Panc1 (cell line): ENCODE results near the gene CFAP299. TPM values are rescaled to one million over a fixed set of nuclear protein-coding genes. Genes with fewer than 3 reads are reported as not detected.
"Not testable (repeated sequence)": the region's sequence is repeated elsewhere in the genome, so short reads cannot be mapped to it uniquely, and the experiment has no call there.

ENCODE experiments used
- ATAC-seq: fragments of 200-7000 bp; cut with Tn5 transposase; 2 replicates; pipeline ENCODE4 v1.9.1; 2020; ENCODE audit warnings: mild to moderate bottlenecking, moderate library complexity
- BruUV-seq: library from RNA; stranded (reverse); fragments of 400-500 nt; replicated peaks from 2 replicates; lab custom pipeline; 2021; lab: Mats Ljungman, UMichigan
- CTCF ChIA-PET: fragments of 300-600 bp; sonication (Branson Sonifier 250); formaldehyde crosslinking; loops from one replicate; lab custom pipeline; 2022; ENCODE audit warnings: antibody characterized with exemption; lab: Charles Lee
- POLR2A ChIA-PET: fragments of 300-600 bp; sonication (Branson Sonifier 250); formaldehyde crosslinking; loops from one replicate; lab custom pipeline; 2022; ENCODE audit warnings: antibody characterized with exemption; lab: Charles Lee
- DNase-seq: peaks from one replicate; pipeline ENCODE4 v3.0.0-alpha.2; 2010; ENCODE audit warnings: low read depth, low spot score
- H3K27ac ChIP-seq: 2 replicates; pipeline ENCODE4 v1.5.1; 2011; ENCODE audit warnings: mild to moderate bottlenecking, low read length, inconsistent platforms
- H3K27me3 ChIP-seq: fragments of 200-500 bp; sonication (Bioruptor generic); 2 replicates; pipeline ENCODE4 v1.6.0; 2014; ENCODE audit warnings: low read length, inconsistent platforms; ENCODE audit not compliant: control insufficient read depth, insufficient read depth
- H3K36me3 ChIP-seq: fragments of 200-500 bp; sonication (Bioruptor generic); 2 replicates; pipeline ENCODE4 v1.5.1; 2014; ENCODE audit warnings: inconsistent platforms, mild to moderate bottlenecking, low read length, moderate library complexity; ENCODE audit not compliant: control insufficient read depth, insufficient read depth
- H3K4me1 ChIP-seq: 2 replicates; pipeline ENCODE4 v1.5.1; 2011; ENCODE audit warnings: inconsistent platforms, mild to moderate bottlenecking, low read length, moderate library complexity; ENCODE audit not compliant: control insufficient read depth, insufficient read depth
- H3K4me3 ChIP-seq, 2 experiments: 2 replicates each; pipeline ENCODE4 v1.5.1; 2011 to 2012; ENCODE audit warnings: low read depth in 2 of 2, low read length in 2 of 2, mild to moderate bottlenecking in 2 of 2, inconsistent platforms in 1 of 2, moderate library complexity in 1 of 2
- H3K9me3 ChIP-seq: fragments of 200-500 bp; sonication (Bioruptor generic); 2 replicates; pipeline ENCODE4 v1.5.1; 2014; ENCODE audit warnings: low read depth, mild to moderate bottlenecking, inconsistent platforms, low read length, moderate library complexity; ENCODE audit not compliant: control insufficient read depth, insufficient read depth
- CTCF ChIP-seq: fragments of 450-650 bp; IDR thresholded peaks from 2 replicates; pipeline ENCODE4 v1.5.1; 2017; ENCODE audit warnings: mild to moderate bottlenecking
- POLR2AphosphoS5 ChIP-seq: IDR thresholded peaks from 2 replicates; pipeline ENCODE4 v1.6.1; 2012; ENCODE audit warnings: mild to moderate bottlenecking, low read depth, low read length, moderate library complexity
- REST ChIP-seq, 2 experiments: IDR thresholded peaks; 2 replicates each; pipeline ENCODE4 v1.6.1; 2011 to 2012; ENCODE audit warnings: low read depth in 2 of 2, control low read depth in 1 of 2, low read length in 1 of 2, mild to moderate bottlenecking in 1 of 2, moderate library complexity in 1 of 2; ENCODE audit not compliant: insufficient read depth in 1 of 2
- SIN3A ChIP-seq: IDR thresholded peaks from 2 replicates; pipeline ENCODE4 v1.6.1; 2012; ENCODE audit warnings: low read depth, mild to moderate bottlenecking, low read length, moderate library complexity, borderline replicate concordance; ENCODE audit not compliant: insufficient read depth
- TCF7L2 ChIP-seq: IDR thresholded peaks from 2 replicates; pipeline ENCODE4 v1.6.1; 2011; ENCODE audit warnings: mild to moderate bottlenecking, low read depth, low read length, inconsistent platforms
- in situ Hi-C: cut with HindIII; loops from 2 replicates; pipeline ENCODE4 v1.10.0; 2016; ENCODE audit warnings: low sequenced_read_pairs, low pct_unique_long_range_greater_than_20kb
- intact Hi-C: fragments of 100-400 bp; cut with micrococcal nuclease; formaldehyde crosslinking; loops from one replicate; pipeline ENCODE4 v1.10.0; 2022; ENCODE audit not compliant: unreplicated experiment
- total RNA-seq: library from RNA; stranded (reverse); gene quantifications from one replicate; pipeline ENCODE4 v1.2.1, GENCODE V29; 2021; ENCODE audit not compliant: unreplicated experiment

CFAP299 gene
- total RNA-seq, 1 experiment from 2014 or later: not detected

- H3K27ac ChIP-seq: no peak overlapping the region
- no peaks in the 10 kb centered on the region; the same call in 1 of the 2 replicates for H3K4me1 ChIP-seq
- POLR2A ChIA-PET: no interaction called here
- intact Hi-C loops: no loop called here
- no peak overlapping the region for H3K4me3 ChIP-seq
- no peaks in the 10 kb centered on the region for H3K9me3 ChIP-seq
- in situ Hi-C loops: no loop called here
- no peaks in the 10 kb centered on the region for H3K36me3 ChIP-seq
- DNase-seq (no peak), ATAC-seq (no peak)
- H3K27me3 ChIP-seq: no peaks in the 10 kb centered on the region
- CTCF ChIA-PET: no interaction called here
- no TSS peak for BruUV-seq
- TF ChIP-seq TCF7L2 (no peak), CTCF (no peak), REST (IDR thresholded peaks at IDR 0.05; ENCODE audit: insufficient read depth in 1 of 2, low read depth in 2 of 2, low read length in 1 of 2) (no peak), SIN3A (no peak), POLR2AphosphoS5 (no peak)
Measured at GRCh38 chr4:80312124-80312523, 23.4 kb upstream of the CFAP299 start.

GRCh38 chr4:80313627-80314026, 21.9 kb upstream of the CFAP299 start:
- Histone ChIP-seq H3K4me1 (no peaks in the 10 kb centered on the region), H3K4me3 (no peak overlapping the region), H3K36me3 (no peaks in the 10 kb centered on the region), H3K27ac (no peak overlapping the region), H3K27me3 (no peaks in the 10 kb centered on the region), H3K9me3 (no peaks in the 10 kb centered on the region)
- intact Hi-C loops (no loop called here), in situ Hi-C loops (no loop called here)
- POLR2A ChIA-PET: no interaction called here
- ATAC-seq (no peak), DNase-seq (no peak)
- CTCF ChIA-PET: no interaction called here
- BruUV-seq: no TSS peak
- TF ChIP-seq CTCF (no peak), TCF7L2 (no peak), POLR2AphosphoS5 (no peak), REST (IDR thresholded peaks at IDR 0.05; ENCODE audit: insufficient read depth in 1 of 2, low read depth in 2 of 2, low read length in 1 of 2) (no peak), SIN3A (no peak)

- BruUV-seq, H3K27ac ChIP-seq, intact Hi-C loops, CTCF ChIA-PET, H3K36me3 ChIP-seq, DNase-seq, H3K9me3 ChIP-seq, H3K4me1 ChIP-seq, H3K4me3 ChIP-seq, H3K27me3 ChIP-seq, in situ Hi-C loops, POLR2A ChIA-PET, ATAC-seq: not testable (repeated sequence)
Measured at GRCh38 chr4:80315848-80316247, 19.7 kb upstream of the CFAP299 start.
